LHCN-M2 (cell line): Measurements from ENCODE around the gene TMEM120B. TPM values are rescaled to one million over a fixed set of nuclear protein-coding genes. Genes with fewer than 3 reads are reported as not detected.
"Not testable (repeated sequence)": the region's sequence is repeated elsewhere in the genome, so short reads cannot be mapped to it uniquely, and the experiment has no call there.

Source experiments
- DNase-seq: peaks from one replicate; pipeline ENCODE4 v3.0.0-alpha.2; 2012; ENCODE audit warnings: low read depth
- total RNA-seq: library from RNA; depleted of rRNA; stranded (reverse); fragments of >200 nt; gene quantifications from 2 replicates; pipeline ENCODE4 v1.2.3, GENCODE V29; 2014

Gene TMEM120B
- total RNA-seq, 1 experiment from 2014 or later = 13.0 TPM

GRCh38 chr12:121773011-121773777 lies 60.6 kb downstream of the TMEM120B start:
- DNase-seq = peak; percentile 46

- DNase-seq = no peak
Observed at GRCh38 chr12:121774968-121775474, 62.5 kb downstream of the TMEM120B start.

- no peak for DNase-seq
Observed at GRCh38 chr12:121775501-121775900, 62.9 kb downstream of the TMEM120B start.

GRCh38 chr12:121776190-121777098 lies 63.9 kb downstream of the TMEM120B start:
- peak; percentile 30 for DNase-seq

GRCh38 chr12:121778567-121779421 lies 66.2 kb downstream of the TMEM120B start:
- no peak for DNase-seq

- no peak for DNase-seq
Observed at GRCh38 chr12:121779422-121779895, 66.9 kb downstream of the TMEM120B start.

GRCh38 chr12:121780429-121780828 lies 67.9 kb downstream of the TMEM120B start:
- DNase-seq = no peak

- DNase-seq = no peak
Observed at GRCh38 chr12:121781484-121781997, 69.0 kb downstream of the TMEM120B start.

GRCh38 chr12:121781998-121782979 lies 69.7 kb downstream of the TMEM120B start:
- DNase-seq = peak; percentile 63

GRCh38 chr12:121783766-121784165 lies 71.2 kb downstream of the TMEM120B start:
- no peak for DNase-seq

- peak; percentile 88 for DNase-seq
Observed at GRCh38 chr12:121784460-121784859, 71.9 kb downstream of the TMEM120B start.

- peak; percentile 90 for DNase-seq
Observed at GRCh38 chr12:121786440-121786825, 73.9 kb downstream of the TMEM120B start.

- no peak for DNase-seq
Observed at GRCh38 chr12:121787063-121788025, 74.8 kb downstream of the TMEM120B start.

- DNase-seq = no peak
Observed at GRCh38 chr12:121788176-121788818, 75.7 kb downstream of the TMEM120B start.

GRCh38 chr12:121789233-121789781 lies 76.8 kb downstream of the TMEM120B start:
- no peak for DNase-seq

GRCh38 chr12:121789800-121790728 lies 77.5 kb downstream of the TMEM120B start:
- no peak for DNase-seq

- not testable (repeated sequence) for DNase-seq
Observed at GRCh38 chr12:121790785-121791184, 78.2 kb downstream of the TMEM120B start.
